Mammary epithelial cell (primary cell): ENCODE data around the gene CLDN9.
"Not testable (repeated sequence)": the region's sequence is repeated elsewhere in the genome, so short reads cannot be mapped to it uniquely, and the experiment has no call there.

Experiments
- EZH2 ChIP-seq: IDR thresholded peaks from 2 replicates; pipeline ENCODE4 v1.6.1; 2012; ENCODE audit warnings: low read length, inconsistent platforms, borderline replicate concordance
- TF ChIP-seq, protein P1 (sequence below), 2 donors: IDR thresholded peaks in 1 of 2; conservative IDR thresholded peaks in 1 of 2; 2 replicates each; pipeline ENCODE4 v1.5.1; 2011 to 2012; ENCODE audit warnings: inconsistent platforms in 2 of 2, low read length in 2 of 2, mild to moderate bottlenecking in 2 of 2, control low read depth in 1 of 2, low read depth in 1 of 2; ENCODE audit not compliant: insufficient read depth in 1 of 2; ENCODE audit errors: extremely low read depth in 1 of 2

- TF ChIP-seq, protein P1, sequence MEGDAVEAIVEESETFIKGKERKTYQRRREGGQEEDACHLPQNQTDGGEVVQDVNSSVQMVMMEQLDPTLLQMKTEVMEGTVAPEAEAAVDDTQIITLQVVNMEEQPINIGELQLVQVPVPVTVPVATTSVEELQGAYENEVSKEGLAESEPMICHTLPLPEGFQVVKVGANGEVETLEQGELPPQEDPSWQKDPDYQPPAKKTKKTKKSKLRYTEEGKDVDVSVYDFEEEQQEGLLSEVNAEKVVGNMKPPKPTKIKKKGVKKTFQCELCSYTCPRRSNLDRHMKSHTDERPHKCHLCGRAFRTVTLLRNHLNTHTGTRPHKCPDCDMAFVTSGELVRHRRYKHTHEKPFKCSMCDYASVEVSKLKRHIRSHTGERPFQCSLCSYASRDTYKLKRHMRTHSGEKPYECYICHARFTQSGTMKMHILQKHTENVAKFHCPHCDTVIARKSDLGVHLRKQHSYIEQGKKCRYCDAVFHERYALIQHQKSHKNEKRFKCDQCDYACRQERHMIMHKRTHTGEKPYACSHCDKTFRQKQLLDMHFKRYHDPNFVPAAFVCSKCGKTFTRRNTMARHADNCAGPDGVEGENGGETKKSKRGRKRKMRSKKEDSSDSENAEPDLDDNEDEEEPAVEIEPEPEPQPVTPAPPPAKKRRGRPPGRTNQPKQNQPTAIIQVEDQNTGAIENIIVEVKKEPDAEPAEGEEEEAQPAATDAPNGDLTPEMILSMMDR (conservative IDR thresholded peaks at IDR 0.05 in 1 of 2, IDR thresholded peaks at IDR 0.05 in 1 of 2; ENCODE audit: extremely low read depth in 1 of 2, insufficient read depth in 1 of 2, low read depth in 1 of 2, low read length in 2 of 2) = not testable (repeated sequence)
- TF ChIP-seq EZH2 = not testable (repeated sequence)
These were observed 40.6 kb downstream of the CLDN9 start for GRCh38 chr16:3053330-3053710.
